HepG2 (cell line): ENCODE results near the gene ETV6.

ENCODE experiments used
- GTF2F1 ChIP-seq: fragments of 150-350 bp; IDR thresholded peaks from 2 replicates; pipeline ENCODE4 v1.6.1; 2014; ENCODE audit warnings: low read length
- KDM5A ChIP-seq: fragments of 200-600 bp; sonication (generic); IDR thresholded peaks from 2 replicates; pipeline ENCODE4 v1.7.0; 2018; ENCODE audit warnings: antibody characterized with exemption, mild to moderate bottlenecking, low read length, borderline replicate concordance
- MZF1 ChIP-seq: sonication (generic); formaldehyde crosslinking; IDR thresholded peaks from 2 replicates; pipeline ENCODE4 v1.8.1; 2023; ENCODE audit warnings: mild to moderate bottlenecking, missing genetic modification reagents, borderline replicate concordance
- TF ChIP-seq, protein P1 (sequence below): sonication (generic); formaldehyde crosslinking; IDR thresholded peaks from 2 replicates; pipeline ENCODE4 v1.4.0; 2020; ENCODE audit warnings: low read depth, missing genetic modification reagents
- TF ChIP-seq, protein P2 (sequence below): IDR thresholded peaks from 2 replicates; pipeline ENCODE4 v1.6.1; 2016
- TF ChIP-seq, protein P3 (sequence below): sonication (generic); formaldehyde crosslinking; IDR thresholded peaks from 2 replicates; pipeline ENCODE4 v1.5.0; 2020; ENCODE audit warnings: mild to moderate bottlenecking, missing genetic modification reagents, moderate library complexity

DNA sequence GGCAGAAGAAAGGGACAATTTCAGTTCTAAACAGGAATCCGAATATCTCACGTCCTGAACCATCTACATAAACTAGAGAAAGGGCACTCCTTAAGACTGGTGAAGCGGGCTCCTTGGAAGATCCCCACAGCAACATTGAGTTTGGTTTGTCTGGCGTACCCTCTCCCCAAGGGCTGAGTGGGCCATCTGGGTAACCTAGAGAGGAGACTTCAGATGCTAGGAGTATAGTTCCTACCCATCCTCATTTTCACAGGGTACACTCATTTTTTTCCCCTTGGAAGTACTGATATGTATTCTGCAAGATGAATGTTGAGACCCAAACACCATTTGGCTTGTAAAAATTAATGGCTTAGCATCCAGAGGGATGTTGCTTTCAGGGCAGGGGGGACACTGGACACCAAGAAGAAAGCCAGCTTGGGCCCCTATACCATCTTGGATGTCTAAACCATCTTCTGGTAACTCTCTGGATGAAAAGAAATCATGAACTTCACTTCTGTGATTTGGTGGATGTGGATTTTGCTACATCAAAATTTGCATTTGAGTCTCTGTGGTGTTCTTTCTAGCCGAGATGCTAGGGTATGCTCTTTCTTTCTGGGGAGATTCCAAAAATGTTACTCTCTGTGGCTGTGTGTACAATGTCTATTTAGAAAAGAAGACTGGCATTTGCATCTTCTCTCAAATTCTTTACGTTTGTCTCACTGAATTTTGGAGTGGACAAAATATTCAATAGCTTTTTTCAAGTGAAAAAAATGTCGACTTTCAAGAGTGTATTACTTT lies 97.7 kb downstream of the ETV6 start:
- TF ChIP-seq KDM5A: no peak
- TF ChIP-seq, protein P1, sequence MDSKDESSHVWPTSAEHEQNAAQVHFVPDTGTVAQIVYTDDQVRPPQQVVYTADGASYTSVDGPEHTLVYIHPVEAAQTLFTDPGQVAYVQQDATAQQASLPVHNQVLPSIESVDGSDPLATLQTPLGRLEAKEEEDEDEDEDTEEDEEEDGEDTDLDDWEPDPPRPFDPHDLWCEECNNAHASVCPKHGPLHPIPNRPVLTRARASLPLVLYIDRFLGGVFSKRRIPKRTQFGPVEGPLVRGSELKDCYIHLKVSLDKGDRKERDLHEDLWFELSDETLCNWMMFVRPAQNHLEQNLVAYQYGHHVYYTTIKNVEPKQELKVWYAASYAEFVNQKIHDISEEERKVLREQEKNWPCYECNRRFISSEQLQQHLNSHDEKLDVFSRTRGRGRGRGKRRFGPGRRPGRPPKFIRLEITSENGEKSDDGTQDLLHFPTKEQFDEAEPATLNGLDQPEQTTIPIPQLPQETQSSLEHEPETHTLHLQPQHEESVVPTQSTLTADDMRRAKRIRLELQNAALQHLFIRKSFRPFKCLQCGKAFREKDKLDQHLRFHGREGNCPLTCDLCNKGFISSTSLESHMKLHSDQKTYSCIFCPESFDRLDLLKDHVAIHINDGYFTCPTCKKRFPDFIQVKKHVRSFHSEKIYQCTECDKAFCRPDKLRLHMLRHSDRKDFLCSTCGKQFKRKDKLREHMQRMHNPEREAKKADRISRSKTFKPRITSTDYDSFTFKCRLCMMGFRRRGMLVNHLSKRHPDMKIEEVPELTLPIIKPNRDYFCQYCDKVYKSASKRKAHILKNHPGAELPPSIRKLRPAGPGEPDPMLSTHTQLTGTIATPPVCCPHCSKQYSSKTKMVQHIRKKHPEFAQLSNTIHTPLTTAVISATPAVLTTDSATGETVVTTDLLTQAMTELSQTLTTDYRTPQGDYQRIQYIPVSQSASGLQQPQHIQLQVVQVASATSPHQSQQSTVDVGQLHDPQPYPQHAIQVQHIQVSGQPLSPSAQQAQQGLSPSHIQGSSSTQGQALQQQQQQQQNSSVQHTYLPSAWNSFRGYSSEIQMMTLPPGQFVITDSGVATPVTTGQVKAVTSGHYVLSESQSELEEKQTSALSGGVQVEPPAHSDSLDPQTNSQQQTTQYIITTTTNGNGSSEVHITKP (CRISPR knock-in tag): no peak
- TF ChIP-seq, protein P2, sequence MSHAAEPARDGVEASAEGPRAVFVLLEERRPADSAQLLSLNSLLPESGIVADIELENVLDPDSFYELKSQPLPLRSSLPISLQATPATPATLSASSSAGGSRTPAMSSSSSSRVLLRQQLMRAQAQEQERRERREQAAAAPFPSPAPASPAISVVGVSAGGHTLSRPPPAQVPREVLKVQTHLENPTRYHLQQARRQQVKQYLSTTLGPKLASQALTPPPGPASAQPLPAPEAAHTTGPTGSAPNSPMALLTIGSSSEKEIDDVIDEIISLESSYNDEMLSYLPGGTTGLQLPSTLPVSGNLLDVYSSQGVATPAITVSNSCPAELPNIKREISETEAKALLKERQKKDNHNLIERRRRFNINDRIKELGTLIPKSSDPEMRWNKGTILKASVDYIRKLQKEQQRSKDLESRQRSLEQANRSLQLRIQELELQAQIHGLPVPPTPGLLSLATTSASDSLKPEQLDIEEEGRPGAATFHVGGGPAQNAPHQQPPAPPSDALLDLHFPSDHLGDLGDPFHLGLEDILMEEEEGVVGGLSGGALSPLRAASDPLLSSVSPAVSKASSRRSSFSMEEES (CRISPR knock-in tag): no peak
- no peak for TF ChIP-seq MZF1
- no peak for TF ChIP-seq GTF2F1
- TF ChIP-seq, protein P3, sequence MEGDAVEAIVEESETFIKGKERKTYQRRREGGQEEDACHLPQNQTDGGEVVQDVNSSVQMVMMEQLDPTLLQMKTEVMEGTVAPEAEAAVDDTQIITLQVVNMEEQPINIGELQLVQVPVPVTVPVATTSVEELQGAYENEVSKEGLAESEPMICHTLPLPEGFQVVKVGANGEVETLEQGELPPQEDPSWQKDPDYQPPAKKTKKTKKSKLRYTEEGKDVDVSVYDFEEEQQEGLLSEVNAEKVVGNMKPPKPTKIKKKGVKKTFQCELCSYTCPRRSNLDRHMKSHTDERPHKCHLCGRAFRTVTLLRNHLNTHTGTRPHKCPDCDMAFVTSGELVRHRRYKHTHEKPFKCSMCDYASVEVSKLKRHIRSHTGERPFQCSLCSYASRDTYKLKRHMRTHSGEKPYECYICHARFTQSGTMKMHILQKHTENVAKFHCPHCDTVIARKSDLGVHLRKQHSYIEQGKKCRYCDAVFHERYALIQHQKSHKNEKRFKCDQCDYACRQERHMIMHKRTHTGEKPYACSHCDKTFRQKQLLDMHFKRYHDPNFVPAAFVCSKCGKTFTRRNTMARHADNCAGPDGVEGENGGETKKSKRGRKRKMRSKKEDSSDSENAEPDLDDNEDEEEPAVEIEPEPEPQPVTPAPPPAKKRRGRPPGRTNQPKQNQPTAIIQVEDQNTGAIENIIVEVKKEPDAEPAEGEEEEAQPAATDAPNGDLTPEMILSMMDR (CRISPR knock-in tag): no peak
